SIG-M5 treated with dmso at 0.1 percent for 504 hours (cell line): Measurements from ENCODE around the gene UGDH.
"Not testable (repeated sequence)": the region's sequence is repeated elsewhere in the genome, so short reads cannot be mapped to it uniquely, and the experiment has no call there.

Experiments used
- DNase-seq: peaks from one replicate; lab custom pipeline; 2025; ENCODE audit not compliant: unreplicated experiment; lab: John Stamatoyannopoulos, UW

Gene UGDH

GRCh38 chr4:39527296-39528060 lies at the start of gene UGDH:
Gene UGDH (minus strand): TSS chr4:39527439. CDS start chr4:39521512, 5,927 bp downstream.
- peak; percentile 92 for DNase-seq

GRCh38 chr4:39574946-39575345 lies 47.7 kb upstream of the UGDH start:
- no peak for DNase-seq

GRCh38 chr4:39571504-39571903 lies 44.3 kb upstream of the UGDH start:
- DNase-seq, result no peak

GRCh38 chr4:39571054-39571453 lies 43.8 kb upstream of the UGDH start:
- DNase-seq, result no peak

GRCh38 chr4:39569209-39569608 lies 42.0 kb upstream of the UGDH start:
- no peak for DNase-seq

GRCh38 chr4:39568805-39569204 lies 41.6 kb upstream of the UGDH start:
- peak; percentile 34 for DNase-seq

- no peak for DNase-seq
Observed at GRCh38 chr4:39565878-39566600, 38.8 kb upstream of the UGDH start.

- no peak for DNase-seq
Observed at GRCh38 chr4:39563346-39563847, 36.2 kb upstream of the UGDH start.

GRCh38 chr4:39562792-39563191 lies 35.6 kb upstream of the UGDH start:
- DNase-seq, result no peak

DNA sequence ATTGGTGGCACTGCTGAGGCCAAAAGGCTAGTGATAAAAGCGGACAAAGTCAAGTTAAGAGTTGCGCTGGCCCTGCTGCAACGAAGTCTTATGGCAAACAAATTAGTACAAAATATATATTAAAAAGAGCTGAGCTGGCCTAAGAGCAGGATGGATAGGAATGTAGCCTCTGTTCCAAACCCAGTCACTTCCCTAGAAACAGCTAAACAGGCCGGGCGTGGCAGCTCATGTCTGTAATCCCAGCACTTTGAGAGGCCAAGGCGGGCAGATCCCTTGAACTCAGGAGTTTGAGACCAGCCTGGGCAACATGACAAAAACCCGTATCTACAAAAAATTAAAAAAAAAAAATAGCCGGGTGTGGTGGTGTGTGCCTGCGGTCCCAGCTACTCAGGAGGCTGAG lies 32.4 kb upstream of the UGDH start:
- DNase-seq, result no peak

- DNase-seq, result no peak
Observed at GRCh38 chr4:39555472-39555871, 28.2 kb upstream of the UGDH start.

GRCh38 chr4:39548425-39549067 lies 21.3 kb upstream of the UGDH start:
- DNase-seq, result peak; percentile 42

DNA sequence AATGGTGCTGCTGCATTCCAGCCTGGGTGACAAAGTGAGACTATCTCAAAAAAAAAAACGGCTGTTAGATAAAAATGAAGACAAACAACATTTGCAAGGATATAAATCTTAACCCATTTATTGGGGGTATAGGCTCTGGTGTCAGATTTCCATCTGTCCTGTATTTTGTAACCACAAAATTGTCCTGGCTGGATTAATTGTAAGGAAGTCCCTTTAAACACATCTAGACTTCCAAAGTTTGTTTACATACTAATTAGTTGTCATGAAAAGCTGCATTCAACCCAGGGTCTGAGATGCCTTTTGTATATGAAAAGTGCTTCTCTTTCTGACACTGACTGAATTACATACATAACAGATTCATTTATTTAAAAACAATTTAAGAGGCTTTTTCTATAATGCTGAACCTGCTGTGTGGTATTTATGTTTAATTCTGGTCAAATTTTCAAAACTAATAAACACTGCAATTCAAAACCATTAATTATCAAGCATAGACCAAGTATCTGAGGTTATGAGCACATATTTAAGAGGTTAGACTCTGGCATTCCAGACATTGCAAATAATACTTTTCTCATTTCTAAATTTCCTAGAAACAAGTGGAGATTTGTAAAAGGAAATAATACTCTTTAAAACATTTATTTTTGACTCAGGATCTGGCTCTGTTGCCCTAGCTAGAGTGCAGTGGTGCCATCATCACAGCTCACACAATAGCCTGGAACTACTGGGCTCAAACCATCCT lies 17.5 kb upstream of the UGDH start:
- no peak for DNase-seq

GRCh38 chr4:39544080-39544479 lies 16.8 kb upstream of the UGDH start:
- DNase-seq, result not testable (repeated sequence)

DNA sequence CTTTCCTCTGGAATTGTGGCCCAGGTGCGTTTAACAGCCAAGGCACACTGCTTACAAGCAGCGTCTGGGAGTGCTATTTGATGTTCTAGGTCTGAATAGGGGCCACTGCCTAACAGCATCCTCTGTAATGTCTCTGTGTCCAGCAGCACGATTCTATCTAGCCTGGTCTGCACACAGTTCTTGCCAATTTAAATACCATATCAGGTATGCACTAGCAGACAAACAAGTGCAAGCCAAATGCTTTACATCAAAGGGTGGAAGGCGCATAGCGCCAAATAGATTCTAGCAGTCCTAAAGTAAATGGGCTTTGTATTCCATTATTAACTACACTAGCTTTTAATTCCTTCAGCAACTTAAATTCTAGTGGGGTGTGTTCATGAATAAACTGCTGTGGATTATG lies 15.8 kb upstream of the UGDH start:
- no peak for DNase-seq

GRCh38 chr4:39542611-39543012 lies 15.4 kb upstream of the UGDH start:
- DNase-seq, result no peak

- no peak for DNase-seq
Observed at GRCh38 chr4:39541987-39542610, 14.9 kb upstream of the UGDH start.

DNA sequence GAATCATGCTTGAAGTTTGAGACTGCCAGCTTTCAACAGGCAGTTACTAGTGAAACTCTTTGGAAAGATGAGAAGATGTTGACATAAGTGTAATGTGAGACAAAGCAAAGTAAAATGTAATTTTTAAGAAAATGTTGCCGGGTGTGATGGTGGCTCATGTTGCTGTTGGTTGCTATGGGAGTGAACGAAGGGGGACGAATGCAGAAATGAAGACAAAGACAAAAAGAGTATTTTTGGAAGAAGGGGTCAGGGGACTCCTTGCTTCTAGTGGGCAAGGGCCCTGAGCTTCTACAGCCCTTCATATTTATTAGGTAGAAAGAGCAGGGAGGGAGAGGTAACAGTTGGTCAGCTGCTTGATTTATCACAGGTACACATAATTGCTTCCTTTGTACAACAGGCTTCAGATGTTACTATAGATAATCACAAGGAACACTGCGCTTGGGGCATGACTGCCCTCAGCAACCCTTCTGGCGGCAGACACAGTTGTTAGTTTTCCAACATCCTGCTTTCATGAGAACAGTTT lies 11.9 kb upstream of the UGDH start:
- peak; percentile 41 for DNase-seq

GRCh38 chr4:39533541-39533940 lies 6.3 kb upstream of the UGDH start:
- no peak for DNase-seq

DNA sequence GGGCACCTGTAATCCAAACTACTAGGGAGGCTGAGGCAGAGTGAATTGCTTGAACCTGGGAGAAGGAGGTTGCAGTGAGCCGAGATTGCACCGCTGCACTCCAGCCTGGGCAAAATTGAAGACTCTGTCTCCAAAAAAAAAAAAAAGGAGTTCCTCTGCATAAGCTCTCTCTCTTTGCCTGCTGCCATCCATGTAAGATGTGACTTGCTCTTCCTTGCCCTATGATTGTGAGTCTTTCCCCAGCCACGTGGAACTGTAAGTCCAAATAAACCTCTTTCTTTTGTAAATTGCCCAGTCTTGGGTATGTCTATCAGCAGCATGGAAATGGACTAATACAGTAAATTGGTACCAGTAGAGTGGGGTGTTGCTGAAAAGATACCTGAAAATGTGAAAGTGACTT lies 5.0 kb upstream of the UGDH start:
- not testable (repeated sequence) for DNase-seq
